GM21528 (cell line): ENCODE results near the gene ADCY10.

Experiments used
- ATAC-seq: cut with Tn5 transposase; IDR thresholded peaks from one replicate; pipeline ENCODE4 v1.9.1; 2021; ENCODE audit warnings: mild to moderate bottlenecking, moderate library complexity; ENCODE audit not compliant: unreplicated experiment, low FRiP score

ADCY10 gene

DNA sequence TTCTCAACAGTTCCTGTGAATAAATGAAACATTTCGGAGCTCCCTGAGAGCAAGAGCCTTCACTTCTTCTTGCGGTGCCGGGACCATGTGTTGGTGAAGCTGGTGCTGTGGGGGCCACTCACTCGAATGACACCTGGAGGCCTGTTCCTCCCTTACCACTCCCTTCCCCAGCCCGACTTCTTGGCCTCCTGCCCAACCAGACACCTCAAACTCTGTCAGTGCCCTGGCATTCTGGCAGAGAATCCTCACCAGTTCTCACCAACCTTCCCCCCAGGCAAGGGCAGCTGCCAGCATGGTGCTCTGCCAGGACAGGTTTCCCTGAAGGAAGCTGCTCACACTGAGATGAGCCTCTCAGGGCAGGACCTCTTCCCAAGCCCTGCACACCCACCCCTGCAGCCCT is 123.8 kb downstream of the ADCY10 start:
- no peak for ATAC-seq

DNA sequence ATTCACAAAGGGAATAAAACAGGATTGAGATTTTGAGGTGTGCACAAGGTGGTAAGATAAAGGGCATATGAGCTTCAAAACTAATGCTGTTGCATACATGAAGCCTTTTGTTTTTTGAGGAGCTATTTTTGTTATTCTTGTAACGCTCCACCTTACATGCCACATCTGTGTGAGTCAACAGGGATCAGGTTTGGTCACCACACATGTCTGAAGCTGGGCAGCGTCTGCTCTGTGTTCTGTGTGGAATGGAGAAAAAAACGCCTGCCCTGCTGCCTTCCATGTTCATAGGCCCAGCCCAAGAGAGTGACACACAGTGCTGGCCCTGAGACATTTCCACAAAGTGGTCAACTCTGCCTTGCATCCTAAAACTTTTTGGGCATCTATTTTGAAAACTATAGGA is 124.4 kb downstream of the ADCY10 start:
- no peak for ATAC-seq

DNA sequence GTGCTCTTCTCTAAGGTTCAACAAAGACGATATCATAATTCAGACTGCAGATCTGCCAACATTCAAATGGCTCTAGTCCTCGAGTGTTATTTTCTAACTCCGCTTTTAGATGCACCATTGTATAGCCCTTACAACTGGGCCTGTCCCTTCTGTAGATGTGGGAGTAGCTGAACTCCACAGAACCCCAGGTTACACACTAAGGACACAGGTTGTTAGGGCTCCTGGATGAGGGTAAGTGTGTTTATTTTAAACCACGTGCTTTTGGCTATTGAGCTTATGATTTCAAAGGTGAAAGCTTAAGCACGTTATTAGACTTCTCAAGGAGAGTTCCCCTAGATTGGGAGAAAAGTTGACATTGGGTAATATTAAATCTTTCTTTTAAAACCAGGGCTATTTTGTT is 127.4 kb downstream of the ADCY10 start:
- no peak for ATAC-seq

DNA sequence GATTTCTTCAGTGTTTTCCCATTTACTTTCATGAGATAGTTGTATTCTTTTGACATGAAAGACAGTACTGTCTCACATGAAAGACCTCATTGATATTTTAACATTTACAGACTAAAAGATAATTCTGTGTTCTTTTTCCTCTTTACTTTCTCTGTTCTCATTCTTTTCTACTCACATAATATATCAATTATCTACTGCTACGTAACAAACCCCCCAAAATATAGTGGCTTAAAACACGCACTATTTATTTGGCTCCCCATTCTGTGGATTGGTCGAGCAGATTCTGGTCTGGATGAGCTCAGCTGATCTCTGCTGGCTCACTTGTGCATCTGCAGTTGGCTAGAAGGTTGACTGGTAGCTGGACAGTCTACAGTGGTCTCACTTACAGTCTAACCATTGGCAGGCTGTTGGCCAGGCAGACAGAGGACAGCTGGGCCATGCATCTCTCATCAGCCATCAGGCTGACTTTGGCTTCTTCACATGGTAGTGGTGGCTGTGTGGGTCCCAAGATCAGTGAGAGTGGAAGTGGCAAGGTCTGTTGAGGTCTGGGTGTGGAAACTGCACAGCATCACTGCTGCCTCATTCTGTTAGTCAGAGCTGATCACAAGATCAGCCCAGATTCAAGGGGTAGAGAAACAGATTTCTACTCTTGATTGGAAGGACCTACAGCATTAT is 128.9 kb downstream of the ADCY10 start:
- no peak for ATAC-seq

DNA sequence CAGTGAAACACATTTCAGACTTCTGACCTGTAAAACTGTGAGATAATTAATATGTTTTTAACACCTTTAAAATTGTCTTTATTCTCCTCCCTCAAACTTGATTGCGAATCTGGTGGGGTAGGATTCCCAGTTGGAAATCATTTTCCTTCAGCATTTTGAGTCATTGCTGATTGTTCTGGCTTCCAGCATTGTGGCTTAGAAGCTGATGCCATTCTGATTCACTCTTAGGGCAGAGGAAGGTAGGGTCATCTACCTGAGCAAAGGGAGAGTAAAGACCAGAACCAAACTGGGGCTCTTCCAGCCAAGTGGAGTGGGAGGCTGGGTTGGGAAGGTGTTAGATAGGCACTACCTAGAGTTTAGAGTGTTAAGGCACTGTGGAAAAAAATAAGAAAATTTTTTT is 131.0 kb downstream of the ADCY10 start:
- no peak for ATAC-seq

DNA sequence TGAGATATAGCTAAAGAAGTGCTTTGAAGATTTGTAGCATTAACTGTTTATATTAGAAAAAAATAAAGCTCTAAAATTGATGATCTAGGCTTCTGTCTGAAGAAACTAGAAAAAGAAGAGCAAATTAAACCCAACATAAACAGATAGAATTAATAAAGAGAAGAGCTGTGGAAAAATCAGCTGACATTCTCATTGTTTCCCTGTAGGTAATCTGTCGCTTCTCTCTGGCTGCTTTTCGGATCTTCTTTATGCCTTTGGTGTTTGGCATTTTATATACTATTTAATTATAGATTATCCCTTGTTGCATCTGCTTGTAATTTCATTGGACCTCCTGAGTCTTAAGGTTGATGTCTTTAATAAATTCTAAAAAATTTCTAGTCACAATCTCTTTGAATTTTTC is 132.4 kb downstream of the ADCY10 start:
- ATAC-seq, result no peak

DNA sequence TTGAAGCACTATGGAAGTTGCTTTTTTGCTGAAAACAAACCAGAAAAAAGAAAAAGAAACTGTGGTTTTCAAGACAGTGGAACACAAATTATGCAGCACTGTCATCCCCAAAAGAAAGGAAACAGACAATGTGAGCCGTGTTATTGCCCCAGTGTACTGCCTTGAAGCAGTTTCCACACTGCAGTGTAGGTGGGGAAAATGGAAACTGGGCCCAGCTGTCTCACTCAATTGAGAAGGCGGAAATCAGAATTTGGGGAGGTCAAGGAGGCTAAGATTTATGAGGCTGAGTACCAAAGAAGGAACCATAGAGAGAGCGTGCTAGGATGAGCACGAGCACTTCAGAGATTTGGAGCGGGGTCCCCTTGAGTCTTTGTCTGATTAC is 136.7 kb downstream of the ADCY10 start:
- no peak for ATAC-seq

DNA sequence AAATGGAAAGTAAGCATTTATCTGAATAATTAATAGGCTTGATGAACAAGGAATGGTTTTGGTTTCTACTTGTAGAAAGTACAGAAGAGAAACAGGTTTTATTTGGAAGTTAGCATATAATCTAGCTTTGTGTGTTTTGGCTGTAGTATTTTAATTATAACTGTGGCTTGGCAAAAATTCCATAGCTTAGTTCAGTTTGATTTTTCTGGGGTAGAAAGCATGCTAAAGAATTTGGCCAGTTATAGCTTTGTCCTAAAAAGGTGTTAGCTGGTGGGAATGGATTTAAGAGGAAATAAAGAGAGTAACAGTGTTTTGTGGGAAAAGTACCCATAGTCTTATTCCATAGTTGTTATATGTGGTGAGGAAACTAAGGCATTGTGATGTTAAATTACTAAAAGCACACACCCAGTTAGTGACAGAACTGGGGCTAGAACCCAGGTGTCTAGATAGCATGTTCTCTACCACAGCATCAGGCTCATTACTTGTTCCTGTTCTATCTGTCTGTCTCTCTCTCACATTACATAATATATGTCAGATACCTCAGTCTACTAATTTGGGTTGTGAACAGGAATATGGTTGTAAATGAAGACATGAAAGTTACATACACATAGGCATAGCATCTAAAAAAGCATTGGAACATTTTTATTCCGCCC is 137.2 kb downstream of the ADCY10 start:
- ATAC-seq, result no peak

DNA sequence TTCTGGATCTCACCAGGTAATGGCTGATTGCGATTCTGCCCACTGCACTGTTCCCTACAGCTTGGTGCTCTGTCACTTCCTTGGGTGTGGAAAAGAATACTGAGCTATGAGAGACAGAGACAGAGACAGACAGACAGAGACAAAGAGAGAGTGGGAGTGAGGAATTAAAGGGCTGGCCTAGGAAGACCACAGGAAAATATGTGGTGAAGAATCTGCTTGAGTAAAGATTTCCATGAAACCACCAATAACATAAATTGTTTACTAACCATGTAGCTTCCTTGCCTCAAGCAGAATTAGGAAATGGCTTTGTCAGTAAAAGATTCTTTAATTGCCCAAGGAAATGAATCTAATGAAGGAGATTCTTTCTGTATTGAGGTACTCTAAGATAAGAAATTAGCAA is 137.8 kb downstream of the ADCY10 start:
- no peak for ATAC-seq

DNA sequence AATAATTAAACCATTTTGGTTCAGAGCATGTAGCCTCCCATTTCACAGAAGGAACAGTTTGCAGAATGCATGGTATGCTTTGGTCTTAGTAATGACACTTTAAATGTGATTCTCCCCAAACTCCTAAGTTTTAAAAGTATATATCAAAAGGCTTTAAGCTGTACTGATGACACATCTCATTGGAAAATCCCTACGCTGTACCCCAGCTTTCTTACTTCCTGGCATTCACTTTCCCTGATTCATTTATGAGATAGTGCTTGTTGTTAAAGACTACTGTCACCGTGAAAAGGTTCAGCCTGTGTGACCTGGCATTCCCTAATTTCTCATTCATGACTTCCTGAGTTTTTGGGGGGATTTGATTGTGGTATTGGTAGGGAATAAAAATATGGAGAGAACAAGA is 138.8 kb downstream of the ADCY10 start:
- no peak for ATAC-seq

DNA sequence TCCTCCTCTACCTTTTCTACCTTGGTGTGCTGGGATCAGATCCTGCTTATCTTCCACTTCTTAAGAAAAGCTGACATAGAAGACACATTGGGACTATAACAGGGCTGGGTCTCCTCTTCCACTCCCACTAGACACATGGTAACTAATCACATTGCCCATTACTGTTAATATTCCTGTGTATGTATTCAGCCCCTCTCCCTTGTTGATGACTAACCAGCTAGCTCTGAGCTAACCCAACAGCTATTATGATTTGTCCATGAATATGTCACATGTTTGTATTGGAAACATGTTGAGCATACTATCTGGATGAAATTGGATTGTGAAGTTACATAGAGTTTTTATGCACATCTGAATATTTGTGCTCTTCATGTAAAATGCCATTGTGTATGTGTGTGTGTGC is 139.2 kb downstream of the ADCY10 start:
- ATAC-seq, result no peak

DNA sequence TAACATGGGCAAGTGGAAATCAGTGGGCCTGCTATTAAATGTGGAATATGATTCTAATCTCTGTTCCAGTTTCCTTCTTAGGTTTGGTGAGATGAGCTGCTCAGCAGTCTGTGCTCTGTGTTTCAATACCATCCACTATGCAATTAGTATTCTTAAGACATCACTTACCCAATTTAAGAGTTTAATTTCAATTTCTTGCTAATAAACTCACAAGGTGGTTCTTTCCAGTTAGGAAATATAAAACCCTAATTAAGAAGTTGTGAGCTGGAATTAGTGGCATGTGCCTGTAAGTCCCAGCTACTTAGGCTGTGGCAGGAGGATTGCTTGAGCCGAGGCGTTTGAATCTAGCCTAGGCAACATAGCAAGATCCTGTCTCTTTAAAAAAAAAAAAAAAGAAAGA is 140.4 kb downstream of the ADCY10 start:
- no peak for ATAC-seq

DNA sequence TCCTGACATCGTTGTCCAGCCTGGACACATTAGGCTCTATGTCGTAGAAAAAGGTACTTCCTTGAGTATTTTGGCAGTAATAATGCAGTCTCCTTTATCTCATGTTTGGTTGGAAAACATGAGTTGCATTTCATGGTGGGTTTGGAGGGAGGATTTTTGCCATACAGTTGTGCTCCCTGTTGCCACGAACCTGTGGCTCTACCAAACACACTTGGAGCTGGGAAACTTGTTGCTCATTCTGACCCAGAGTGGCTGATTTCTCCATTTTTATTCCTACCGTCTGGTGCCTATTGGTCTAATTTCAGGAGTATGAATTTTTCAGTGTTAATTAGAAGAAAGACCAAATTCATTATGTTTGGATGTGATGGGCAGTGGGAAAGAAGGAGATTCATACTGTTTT is 141.5 kb downstream of the ADCY10 start:
- ATAC-seq, result no peak

DNA sequence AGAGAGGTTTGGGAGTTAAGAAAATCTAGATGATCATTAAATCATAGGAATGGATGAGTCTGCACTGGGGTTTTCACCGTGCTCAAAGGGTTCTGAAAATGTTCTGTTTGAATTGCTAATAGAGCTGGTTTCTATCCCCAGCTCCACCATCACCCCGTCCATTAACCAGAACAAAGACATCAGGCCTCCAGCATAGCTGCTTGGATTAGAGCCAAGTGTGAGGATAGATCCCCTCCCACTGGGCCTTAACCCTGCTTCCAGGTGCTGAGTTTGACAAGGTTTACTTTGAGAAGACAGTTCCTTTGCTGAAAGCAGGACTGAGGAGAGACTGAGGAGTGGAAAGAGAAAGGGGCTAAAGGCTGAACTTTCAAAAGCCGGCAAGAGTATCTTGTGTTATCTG is 143.8 kb downstream of the ADCY10 start:
- ATAC-seq, result no peak

DNA sequence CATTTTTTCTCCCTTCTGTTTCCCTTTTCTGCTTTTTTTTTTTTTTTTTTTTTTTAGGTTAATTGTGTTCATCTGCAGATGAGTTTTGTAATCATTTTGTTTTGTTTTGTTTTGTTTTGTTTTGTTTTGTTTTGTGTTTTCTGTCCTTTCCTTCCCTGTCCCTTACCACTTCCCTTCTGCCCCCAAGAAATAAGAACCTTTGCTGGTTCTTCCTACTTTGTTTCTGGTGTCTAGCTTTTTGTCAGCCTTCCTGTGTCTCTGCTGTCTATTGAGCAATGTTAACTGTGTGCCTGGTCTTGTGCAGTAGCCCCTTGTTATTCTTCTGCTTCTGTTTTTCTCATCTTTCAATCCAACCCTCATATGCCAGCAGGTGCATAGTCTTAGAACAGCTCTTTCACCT is 146.2 kb downstream of the ADCY10 start:
- no peak for ATAC-seq

DNA sequence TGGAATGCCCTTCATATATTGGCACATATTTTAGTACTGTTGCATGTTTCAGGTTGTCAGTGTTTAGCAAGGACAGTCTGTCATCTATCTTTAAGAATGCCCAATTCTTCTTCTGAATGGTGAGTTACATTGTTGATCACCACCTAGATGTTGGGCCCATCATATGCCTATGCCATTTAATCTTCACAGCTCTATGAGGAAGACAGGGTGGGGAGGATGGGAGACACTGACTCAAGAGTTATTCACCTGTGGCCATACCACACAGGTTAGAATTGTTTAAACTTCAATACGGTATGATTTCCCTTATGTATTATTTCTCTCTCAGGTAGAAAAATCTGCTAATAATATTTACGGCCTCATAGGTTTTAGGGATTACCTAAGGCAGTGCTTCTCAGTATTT is 147.4 kb downstream of the ADCY10 start:
- ATAC-seq, result no peak

DNA sequence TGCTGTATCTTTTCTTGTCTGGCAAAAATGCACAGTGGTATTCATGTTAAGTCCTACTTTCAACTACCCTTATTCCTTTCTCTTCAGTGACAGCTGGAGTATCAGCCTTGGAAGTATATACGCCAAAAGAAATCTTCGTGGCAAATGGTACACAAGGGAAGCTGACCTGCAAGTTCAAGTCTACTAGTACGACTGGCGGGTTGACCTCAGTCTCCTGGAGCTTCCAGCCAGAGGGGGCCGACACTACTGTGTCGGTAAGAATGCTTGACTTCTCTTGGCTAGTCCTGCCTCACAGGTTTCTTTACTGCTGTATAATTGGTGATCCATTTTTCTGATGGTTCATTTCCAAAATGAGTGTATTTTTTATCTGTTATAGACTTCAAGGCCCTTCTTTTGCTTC is 148.4 kb downstream of the ADCY10 start:
- ATAC-seq, result no peak

DNA sequence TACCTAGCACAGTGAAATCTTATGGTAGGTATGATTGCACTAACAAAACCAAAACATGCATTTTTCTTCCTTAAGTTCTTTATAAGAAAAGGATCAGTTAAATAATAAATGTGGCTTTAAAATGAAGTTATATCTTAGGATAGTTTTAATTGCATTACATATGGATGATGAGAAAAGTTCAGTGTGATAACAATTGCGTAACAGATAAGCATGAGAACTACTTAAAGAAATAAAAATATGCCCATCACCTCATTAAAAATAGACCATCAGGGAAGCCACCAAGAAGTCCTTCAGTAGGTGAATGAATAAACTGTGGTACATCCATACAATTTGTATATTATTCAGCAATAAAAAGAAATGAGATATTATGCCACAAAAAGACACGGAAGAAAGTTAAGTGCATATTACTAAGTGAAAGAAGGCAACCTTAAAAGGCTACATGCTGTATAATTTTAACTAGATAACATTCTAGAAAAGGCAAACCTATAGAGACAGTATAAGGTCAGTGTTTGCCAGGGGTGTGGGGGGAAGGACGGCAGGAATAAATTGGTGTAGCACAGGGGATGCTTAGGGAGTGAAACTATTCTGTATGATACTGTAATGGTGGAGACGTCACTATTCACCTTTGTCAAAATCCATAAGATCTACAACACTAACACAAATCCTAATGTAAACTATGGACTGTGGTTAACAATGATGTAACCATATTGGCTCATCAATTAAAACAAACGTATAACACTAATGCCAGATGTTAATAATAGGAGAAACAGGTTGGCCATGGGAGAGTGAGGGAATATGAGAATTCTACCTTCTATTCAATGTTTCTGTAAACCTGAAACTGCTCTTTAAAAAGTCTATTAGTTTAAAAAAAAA is 149.2 kb downstream of the ADCY10 start:
- no peak for ATAC-seq

DNA sequence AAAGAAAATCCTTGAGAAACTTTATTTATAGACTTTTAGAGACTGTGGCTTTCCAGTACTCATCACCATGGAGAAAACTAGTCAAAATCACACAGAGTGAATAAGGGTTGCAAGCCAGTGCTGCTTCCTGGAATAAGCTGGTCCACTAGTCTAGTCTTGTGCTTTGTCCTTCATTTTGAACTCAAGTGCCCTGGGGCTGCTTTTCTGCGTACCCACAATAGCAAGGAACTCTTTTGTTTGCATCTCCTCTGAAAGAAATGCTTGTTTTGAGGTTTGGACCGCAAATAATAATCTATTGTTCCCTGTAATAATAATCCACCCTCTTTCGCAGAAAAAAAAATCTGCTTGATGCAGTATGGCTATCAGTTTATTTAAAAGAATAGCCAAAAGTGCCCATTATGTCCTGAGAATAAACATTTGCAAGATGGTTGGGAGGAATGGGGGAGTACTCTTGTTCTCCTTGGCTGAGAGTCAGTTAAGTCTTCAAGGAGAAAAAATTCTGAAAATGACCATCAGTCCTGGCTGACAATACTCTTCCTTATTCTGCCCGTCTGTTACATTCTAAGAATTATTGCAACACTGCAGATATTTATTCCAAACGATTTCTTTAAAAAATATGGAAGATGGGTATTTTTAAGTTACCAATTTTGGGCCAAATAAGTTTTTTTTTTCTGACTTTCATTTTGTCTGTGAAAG is 150.3 kb downstream of the ADCY10 start:
- no peak for ATAC-seq

DNA sequence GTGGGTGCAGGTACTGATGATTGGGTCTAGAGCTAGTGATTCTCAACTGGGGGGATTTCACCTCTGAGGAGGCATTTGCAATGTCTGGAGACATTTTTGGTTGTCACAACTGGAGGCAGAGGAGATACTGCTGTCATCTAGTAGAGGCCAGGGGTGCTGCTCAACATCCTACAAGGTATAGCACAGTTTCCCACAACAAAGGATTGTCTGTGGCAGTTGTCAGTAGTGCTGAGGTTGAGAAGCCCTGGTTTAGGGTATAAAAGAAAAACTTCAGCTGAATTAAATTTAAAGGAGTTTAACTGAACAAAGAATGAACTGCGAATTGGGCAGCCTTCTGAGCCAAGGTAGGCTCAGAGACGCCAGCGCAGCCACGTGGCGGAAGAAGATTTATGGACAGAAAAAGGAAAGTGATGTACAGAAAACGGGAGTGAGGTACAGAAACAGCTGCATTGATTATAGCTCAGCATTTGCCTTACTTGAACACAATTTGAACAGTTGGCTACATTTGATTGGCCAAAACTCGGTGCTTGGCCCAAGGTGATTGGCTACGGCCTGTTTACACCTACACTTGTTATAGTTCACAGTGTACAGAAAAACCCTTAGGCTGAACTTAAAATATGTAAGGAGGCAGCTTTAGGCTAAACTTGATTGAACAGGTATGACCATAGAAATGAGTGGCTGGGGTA is 151.7 kb downstream of the ADCY10 start:
- ATAC-seq, result no peak

DNA sequence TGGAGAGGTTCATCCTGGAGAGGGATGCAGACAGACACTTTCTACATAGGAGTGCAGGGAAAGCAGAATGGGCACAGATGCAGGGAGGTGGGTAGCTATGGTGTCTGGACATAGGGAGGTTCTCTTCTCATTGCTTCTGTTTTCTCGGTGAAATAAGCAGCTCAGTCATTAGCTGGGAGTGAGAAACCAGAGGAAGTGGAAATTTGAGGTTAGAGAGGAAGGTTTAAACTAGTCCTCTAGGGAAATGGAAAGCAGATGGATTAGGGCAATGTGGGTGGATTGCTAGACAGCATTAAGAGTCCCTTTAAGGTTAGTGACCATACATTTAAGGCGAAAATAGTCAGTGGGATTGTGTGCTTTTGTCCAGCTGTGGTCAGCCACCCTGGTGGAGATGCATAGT is 152.5 kb downstream of the ADCY10 start:
- ATAC-seq, result no peak
